ENCODE results near the gene CASP8. TPM values are rescaled to one million over a fixed set of nuclear protein-coding genes. Genes with fewer than 3 reads are reported as not detected.

The CASP8 gene
- total and polyA plus RNA-seq, 9 of the 15 experiments (the other 6 are each of a cell fraction or from before 2014, with no cell fraction given) = 10.2 to 31.4 (median 19.4) TPM

DNA sequence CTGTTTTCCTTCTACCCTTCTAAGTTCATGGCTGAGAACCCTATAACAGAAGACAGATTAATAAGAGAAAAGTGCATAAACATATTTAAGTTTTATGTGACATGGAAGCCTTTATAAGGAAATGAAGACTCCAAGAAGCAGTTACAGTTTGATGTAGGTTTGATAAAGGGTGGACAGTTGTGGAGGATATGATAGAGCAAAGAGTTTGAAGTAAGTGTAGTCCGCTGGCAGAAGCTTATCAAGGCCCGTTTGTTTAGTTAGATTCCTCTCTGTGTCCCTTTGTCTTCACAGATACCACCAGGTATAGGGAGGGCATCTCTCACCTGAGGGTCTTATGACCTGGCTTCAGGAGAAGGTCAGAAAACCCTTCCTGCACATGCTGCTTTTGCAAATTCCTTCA is 10.4 kb upstream of the CASP8 start:
- WGBS (ENCODE audit: insufficient coverage, low coverage, missing lambda C conversion rate) = 50% methylated on average over 2 of the region's 2 CpGs
- no peak for ATAC-seq
- in situ Hi-C loops (cut with MboI) (no loop called here), intact Hi-C loops (cut with micrococcal nuclease) (no loop called here)
- Histone ChIP-seq H3K9ac (ENCODE audit: insufficient read depth in 1 of 2, low read depth in 2 of 2, low read length in 2 of 2) (no peak overlapping the region), H3K27ac (ENCODE audit: extremely low read depth, low read depth, low read length) (no peak overlapping the region), H3K79me2 (ENCODE audit: control insufficient read depth, insufficient read depth, low read length) (no peaks in the 10 kb centered on the region; the same call in 2 of the 3 replicates), H3K36me3 (ENCODE audit: control insufficient read depth, insufficient read depth, low read length) (no peaks in the 10 kb centered on the region), H3K9me1 (ENCODE audit: control insufficient read depth, insufficient read depth, low read length) (no peaks in the 10 kb centered on the region), H3K4me2 (ENCODE audit: insufficient read depth, low read length) (no peak overlapping the region), H4K20me1 (replicated peaks; ENCODE audit: control insufficient read depth, insufficient read depth, low read length) (no peaks in the 10 kb centered on the region), H2AFZ (ENCODE audit: low read depth, low read length) (no peak overlapping the region), H3K4me3 (no peak overlapping the region), H3K4me1 (replicated peaks in 1 of 2; ENCODE audit: control insufficient read depth in 2 of 2, insufficient read depth in 2 of 2, low read length in 2 of 2) (peaks cover 8 to 15% of the 10 kb centered on the region in 2 experiments), H3K9me3 (replicated peaks; ENCODE audit: control insufficient read depth, insufficient read depth, low read depth, low read length) (no peaks in the 10 kb centered on the region), H3K27me3 (ENCODE audit: control insufficient read depth in 2 of 2, insufficient read depth in 2 of 2, low read length in 2 of 2) (no peaks in the 10 kb centered on the region)
- no TSS peak for BruUV-seq (replicated peaks)
- no peak for FAIRE-seq
- ChIA-PET CTCF (ENCODE audit: low intra/inter-chr PET ratio) (no interaction called here), POLR2A (no interaction called here)
- TF ChIP-seq, protein P1, sequence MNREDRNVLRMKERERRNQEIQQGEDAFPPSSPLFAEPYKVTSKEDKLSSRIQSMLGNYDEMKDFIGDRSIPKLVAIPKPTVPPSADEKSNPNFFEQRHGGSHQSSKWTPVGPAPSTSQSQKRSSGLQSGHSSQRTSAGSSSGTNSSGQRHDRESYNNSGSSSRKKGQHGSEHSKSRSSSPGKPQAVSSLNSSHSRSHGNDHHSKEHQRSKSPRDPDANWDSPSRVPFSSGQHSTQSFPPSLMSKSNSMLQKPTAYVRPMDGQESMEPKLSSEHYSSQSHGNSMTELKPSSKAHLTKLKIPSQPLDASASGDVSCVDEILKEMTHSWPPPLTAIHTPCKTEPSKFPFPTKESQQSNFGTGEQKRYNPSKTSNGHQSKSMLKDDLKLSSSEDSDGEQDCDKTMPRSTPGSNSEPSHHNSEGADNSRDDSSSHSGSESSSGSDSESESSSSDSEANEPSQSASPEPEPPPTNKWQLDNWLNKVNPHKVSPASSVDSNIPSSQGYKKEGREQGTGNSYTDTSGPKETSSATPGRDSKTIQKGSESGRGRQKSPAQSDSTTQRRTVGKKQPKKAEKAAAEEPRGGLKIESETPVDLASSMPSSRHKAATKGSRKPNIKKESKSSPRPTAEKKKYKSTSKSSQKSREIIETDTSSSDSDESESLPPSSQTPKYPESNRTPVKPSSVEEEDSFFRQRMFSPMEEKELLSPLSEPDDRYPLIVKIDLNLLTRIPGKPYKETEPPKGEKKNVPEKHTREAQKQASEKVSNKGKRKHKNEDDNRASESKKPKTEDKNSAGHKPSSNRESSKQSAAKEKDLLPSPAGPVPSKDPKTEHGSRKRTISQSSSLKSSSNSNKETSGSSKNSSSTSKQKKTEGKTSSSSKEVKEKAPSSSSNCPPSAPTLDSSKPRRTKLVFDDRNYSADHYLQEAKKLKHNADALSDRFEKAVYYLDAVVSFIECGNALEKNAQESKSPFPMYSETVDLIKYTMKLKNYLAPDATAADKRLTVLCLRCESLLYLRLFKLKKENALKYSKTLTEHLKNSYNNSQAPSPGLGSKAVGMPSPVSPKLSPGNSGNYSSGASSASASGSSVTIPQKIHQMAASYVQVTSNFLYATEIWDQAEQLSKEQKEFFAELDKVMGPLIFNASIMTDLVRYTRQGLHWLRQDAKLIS (CRISPR knock-in tag; IDR thresholded peaks at IDR 0.05) = no peak
- TF ChIP-seq ZNF785 (CRISPR knock-in tag; IDR thresholded peaks at IDR 0.05) (no peak), TRIM28 (IDR thresholded peaks at IDR 0.05) (no peak), ARNT (IDR thresholded peaks at IDR 0.05) (no peak), EHMT2 (IDR thresholded peaks at IDR 0.05) (no peak), EWSR1 (IDR thresholded peaks at IDR 0.05; ENCODE audit: borderline replicate concordance, low read depth, partially characterized antibody) (no peak), CTBP1 (IDR thresholded peaks at IDR 0.05; ENCODE audit: borderline replicate concordance) (no peak), SMARCA5 (IDR thresholded peaks at IDR 0.05) (no peak)
- DNase-seq (ENCODE audit: extremely low read depth in 1 of 4, low spot score in 3 of 4) = no peak
